Suprapubic skin (tissue), 4 donors: ENCODE measurements around the gene ITGA2B.

Experiments
- EP300 ChIP-seq: sonication (generic); formaldehyde crosslinking; IDR thresholded peaks from one replicate; pipeline ENCODE4 v1.6.1; 2017; ENCODE audit warnings: antibody characterized with exemption
- POLR2A ChIP-seq, 2 donors: fragments of 450-650 bp; IDR thresholded peaks; one replicate each; pipeline ENCODE4 v1.6.1; 2017; ENCODE audit warnings: antibody characterized with exemption in 2 of 2, mild to moderate bottlenecking in 2 of 2, moderate library complexity in 2 of 2
- POLR2AphosphoS5 ChIP-seq, 3 donors: sonication (generic); formaldehyde crosslinking; IDR thresholded peaks; one replicate each; pipeline ENCODE4 v1.6.1; 2017; ENCODE audit warnings: antibody characterized with exemption in 3 of 3
- TF ChIP-seq, protein P1 (sequence below), 2 donors: fragments of 200-600 bp in 1 of 2; fragments of 450-650 bp in 1 of 2; sonication (generic) in 1 of 2; IDR thresholded peaks; one replicate each; pipeline ENCODE4 v1.5.1; 2016 to 2019; ENCODE audit warnings: antibody characterized with exemption in 2 of 2, mild to moderate bottlenecking in 1 of 2, moderate library complexity in 1 of 2

- TF ChIP-seq, protein P1, sequence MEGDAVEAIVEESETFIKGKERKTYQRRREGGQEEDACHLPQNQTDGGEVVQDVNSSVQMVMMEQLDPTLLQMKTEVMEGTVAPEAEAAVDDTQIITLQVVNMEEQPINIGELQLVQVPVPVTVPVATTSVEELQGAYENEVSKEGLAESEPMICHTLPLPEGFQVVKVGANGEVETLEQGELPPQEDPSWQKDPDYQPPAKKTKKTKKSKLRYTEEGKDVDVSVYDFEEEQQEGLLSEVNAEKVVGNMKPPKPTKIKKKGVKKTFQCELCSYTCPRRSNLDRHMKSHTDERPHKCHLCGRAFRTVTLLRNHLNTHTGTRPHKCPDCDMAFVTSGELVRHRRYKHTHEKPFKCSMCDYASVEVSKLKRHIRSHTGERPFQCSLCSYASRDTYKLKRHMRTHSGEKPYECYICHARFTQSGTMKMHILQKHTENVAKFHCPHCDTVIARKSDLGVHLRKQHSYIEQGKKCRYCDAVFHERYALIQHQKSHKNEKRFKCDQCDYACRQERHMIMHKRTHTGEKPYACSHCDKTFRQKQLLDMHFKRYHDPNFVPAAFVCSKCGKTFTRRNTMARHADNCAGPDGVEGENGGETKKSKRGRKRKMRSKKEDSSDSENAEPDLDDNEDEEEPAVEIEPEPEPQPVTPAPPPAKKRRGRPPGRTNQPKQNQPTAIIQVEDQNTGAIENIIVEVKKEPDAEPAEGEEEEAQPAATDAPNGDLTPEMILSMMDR (IDR thresholded peaks at IDR 0.05): no peak
- TF ChIP-seq POLR2A (IDR thresholded peaks at IDR 0.05): no peak
- TF ChIP-seq EP300: no peak
- no peak for TF ChIP-seq POLR2AphosphoS5 (IDR thresholded peaks at IDR 0.05)
These were observed 8.7 kb downstream of the ITGA2B start for GRCh38 chr17:44380767-44381166.
